Measurements from ENCODE around the gene SLC38A1.

SLC38A1 gene

DNA sequence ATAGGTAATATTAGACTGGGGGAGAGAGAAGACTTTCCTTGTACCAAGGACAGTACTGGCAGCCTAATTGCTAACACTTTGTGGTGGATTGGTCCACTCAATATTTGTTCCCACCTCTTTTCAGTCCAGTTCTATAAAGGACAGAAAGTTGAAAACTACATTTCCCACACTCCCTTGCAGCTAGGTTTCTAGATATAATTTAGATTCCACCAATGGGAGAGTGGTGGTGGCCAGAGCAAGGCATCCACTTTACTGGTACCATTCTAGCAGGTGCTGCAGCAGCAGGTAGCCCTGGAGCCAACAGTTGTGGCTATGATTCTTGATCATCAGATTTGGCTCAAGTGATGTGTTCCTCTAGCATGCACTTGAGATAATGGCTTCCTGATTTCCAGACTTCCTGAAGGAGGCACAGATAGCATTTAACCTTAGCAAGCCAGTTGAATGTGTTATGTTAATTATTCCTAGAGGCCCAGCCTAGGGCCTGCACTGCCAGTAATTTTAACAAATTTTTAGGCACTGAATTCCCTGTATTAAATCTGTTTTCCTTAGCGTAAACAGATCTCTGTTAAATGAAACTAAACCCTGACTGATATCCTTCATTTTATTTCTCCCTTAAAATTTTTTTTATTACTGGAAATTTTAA lies 24.4 kb downstream of the SLC38A1 start:
- TF ChIP-seq, protein P1, sequence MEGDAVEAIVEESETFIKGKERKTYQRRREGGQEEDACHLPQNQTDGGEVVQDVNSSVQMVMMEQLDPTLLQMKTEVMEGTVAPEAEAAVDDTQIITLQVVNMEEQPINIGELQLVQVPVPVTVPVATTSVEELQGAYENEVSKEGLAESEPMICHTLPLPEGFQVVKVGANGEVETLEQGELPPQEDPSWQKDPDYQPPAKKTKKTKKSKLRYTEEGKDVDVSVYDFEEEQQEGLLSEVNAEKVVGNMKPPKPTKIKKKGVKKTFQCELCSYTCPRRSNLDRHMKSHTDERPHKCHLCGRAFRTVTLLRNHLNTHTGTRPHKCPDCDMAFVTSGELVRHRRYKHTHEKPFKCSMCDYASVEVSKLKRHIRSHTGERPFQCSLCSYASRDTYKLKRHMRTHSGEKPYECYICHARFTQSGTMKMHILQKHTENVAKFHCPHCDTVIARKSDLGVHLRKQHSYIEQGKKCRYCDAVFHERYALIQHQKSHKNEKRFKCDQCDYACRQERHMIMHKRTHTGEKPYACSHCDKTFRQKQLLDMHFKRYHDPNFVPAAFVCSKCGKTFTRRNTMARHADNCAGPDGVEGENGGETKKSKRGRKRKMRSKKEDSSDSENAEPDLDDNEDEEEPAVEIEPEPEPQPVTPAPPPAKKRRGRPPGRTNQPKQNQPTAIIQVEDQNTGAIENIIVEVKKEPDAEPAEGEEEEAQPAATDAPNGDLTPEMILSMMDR (IDR thresholded peaks at IDR 0.05; ENCODE audit: low read depth, low read length): no peak
- no peak for DNase-seq (ENCODE audit: extremely low read depth, low read depth)

- no peak for DNase-seq (ENCODE audit: extremely low read depth, low read depth)
- TF ChIP-seq, protein P1 (IDR thresholded peaks at IDR 0.05; ENCODE audit: low read depth, low read length): no peak
Observed at GRCh38 chr12:46242569-46242968, 26.3 kb downstream of the SLC38A1 start.

DNA sequence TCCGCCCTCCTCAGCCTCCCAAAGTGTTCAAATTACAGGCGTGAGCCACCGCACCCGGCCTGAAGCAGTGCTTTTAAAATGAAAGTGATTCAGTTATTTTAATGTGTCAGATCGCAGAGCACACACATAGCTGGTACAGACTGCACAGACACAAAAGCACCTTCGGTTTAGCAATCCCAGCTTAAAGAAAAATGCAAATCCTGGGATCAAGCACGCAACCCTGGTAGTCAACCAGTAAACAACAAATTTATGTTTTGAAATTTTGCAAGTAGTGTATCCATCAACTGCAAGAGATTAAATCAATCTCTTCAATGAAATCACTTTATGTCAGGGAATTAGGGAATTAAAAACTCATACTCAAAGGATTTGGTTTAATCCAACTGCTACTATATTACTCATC lies 28.4 kb downstream of the SLC38A1 start:
- no peak for DNase-seq (ENCODE audit: extremely low read depth, low read depth)
- TF ChIP-seq, protein P1 (IDR thresholded peaks at IDR 0.05; ENCODE audit: low read depth, low read length): no peak

DNA sequence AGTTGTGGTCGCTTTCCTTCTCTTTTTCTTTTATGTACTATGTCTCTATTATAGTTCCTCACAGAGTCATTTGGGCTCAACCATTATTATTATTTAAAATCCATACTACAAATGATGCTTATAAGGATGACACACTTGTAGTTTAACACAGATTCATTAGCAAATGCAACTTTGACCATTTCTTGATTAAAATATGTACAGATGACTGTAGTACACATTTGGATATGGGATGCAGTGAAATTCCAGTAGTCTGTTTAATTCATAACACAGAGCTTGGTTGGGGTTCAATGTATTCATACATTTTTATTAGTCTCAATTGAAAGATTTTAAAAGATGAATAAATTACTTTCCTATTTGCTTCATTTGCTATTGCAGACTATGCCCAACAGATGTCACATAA lies 30.0 kb downstream of the SLC38A1 start:
- TF ChIP-seq, protein P1 (IDR thresholded peaks at IDR 0.05; ENCODE audit: low read depth, low read length): no peak
- no peak for DNase-seq (ENCODE audit: extremely low read depth, low read depth)

DNA sequence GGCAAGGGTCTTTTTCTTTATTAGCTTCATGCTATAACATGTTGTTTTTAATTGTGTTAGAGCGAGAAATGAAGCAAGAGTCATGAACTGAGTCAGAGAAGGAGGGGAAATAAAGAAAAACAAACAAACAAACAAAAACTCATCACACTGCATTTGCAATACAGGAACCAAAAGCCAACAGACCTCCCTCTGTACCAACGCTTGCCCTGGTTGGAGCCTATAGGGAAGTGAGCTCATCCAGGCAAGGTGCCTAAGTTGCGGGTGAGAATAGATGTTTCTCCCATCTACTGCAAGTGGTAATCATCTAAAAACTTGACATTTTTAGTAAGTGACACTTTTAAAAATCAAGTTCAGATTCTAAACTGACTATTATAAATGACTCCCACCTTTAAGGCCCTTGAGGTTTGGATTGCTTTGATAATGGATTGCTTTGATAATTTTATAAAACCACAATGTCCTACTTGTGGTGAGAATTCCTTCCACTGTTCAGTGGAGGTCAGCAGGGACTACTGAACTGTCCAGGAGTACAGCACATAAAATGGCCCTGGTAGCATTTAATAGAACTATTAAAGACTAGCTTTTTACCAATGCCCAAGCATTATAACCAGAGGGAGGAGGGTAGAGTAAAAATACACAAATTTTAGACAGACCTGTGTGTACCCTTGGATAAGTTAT lies 31.3 kb downstream of the SLC38A1 start:
- DNase-seq (ENCODE audit: extremely low read depth, low read depth): no peak
- TF ChIP-seq, protein P1 (IDR thresholded peaks at IDR 0.05; ENCODE audit: low read depth, low read length): no peak

GRCh38 chr12:46234000-46234399 lies 34.8 kb downstream of the SLC38A1 start:
- TF ChIP-seq, protein P1 (IDR thresholded peaks at IDR 0.05; ENCODE audit: low read depth, low read length): no peak
- DNase-seq (ENCODE audit: extremely low read depth, low read depth): no peak

GRCh38 chr12:46233423-46233822 lies 35.4 kb downstream of the SLC38A1 start:
- TF ChIP-seq, protein P1 (IDR thresholded peaks at IDR 0.05; ENCODE audit: low read depth, low read length): no peak
- no peak for DNase-seq (ENCODE audit: extremely low read depth, low read depth)
